SK-N-SH treated with all-trans-retinoic acid at 6 μM for 48 hours (cell line): ENCODE data around the gene SNHG17.

Source experiments
- BACH2 ChIP-seq: fragments of 250-450 bp; sonication (Bioruptor Pico); IDR thresholded peaks from 2 replicates; pipeline ENCODE4 v1.9.0; 2021; ENCODE audit warnings: mild to moderate bottlenecking, borderline replicate concordance
- CREB5 ChIP-seq: fragments of 250-450 bp; sonication (Bioruptor Pico); IDR thresholded peaks from 2 replicates; pipeline ENCODE4 v1.5.1; 2020; ENCODE audit warnings: low read depth, mild to moderate bottlenecking, moderate library complexity
- CSDC2 ChIP-seq: fragments of 250-450 bp; sonication (Bioruptor Pico); IDR thresholded peaks from 2 replicates; pipeline ENCODE4 v1.5.0; 2020; ENCODE audit warnings: mild to moderate bottlenecking, moderate library complexity
- PATZ1 ChIP-seq: fragments of 250-450 bp; sonication (Bioruptor Pico); IDR thresholded peaks from 2 replicates; pipeline ENCODE4 v1.8.0; 2020; ENCODE audit warnings: mild to moderate bottlenecking, moderate library complexity, borderline replicate concordance
- POU6F1 ChIP-seq: fragments of 250-450 bp; sonication (Bioruptor Pico); IDR thresholded peaks from 2 replicates; pipeline ENCODE4 v1.8.0; 2021; ENCODE audit warnings: low read depth, mild to moderate bottlenecking, moderate library complexity, borderline replicate concordance
- RARB ChIP-seq: fragments of 250-450 bp; sonication (Bioruptor Pico); IDR thresholded peaks from 2 replicates; pipeline ENCODE4 v1.8.0; 2021; ENCODE audit warnings: mild to moderate bottlenecking, moderate library complexity
- SNAI2 ChIP-seq: fragments of 250-450 bp; sonication (Bioruptor Pico); IDR thresholded peaks from 2 replicates; pipeline ENCODE4 v1.5.0; 2020; ENCODE audit warnings: mild to moderate bottlenecking, moderate library complexity
- TCF4 ChIP-seq: fragments of 250-450 bp; sonication (Bioruptor Pico); IDR thresholded peaks from 2 replicates; pipeline ENCODE4 v1.8.0; 2021; ENCODE audit warnings: mild to moderate bottlenecking, moderate library complexity, borderline replicate concordance
- TOX ChIP-seq: fragments of 250-450 bp; sonication (Bioruptor Pico); IDR thresholded peaks from 2 replicates; pipeline ENCODE4 v1.8.0; 2021; ENCODE audit warnings: mild to moderate bottlenecking, moderate library complexity, borderline replicate concordance
- ZFP3 ChIP-seq: fragments of 250-450 bp; sonication (Bioruptor Pico); IDR thresholded peaks from 2 replicates; pipeline ENCODE4 v1.5.0; 2020; ENCODE audit warnings: mild to moderate bottlenecking, moderate library complexity
- ZFP30 ChIP-seq: fragments of 450-650 bp; formaldehyde crosslinking; IDR thresholded peaks from 2 replicates; pipeline ENCODE4 v1.5.0; 2022; ENCODE audit warnings: mild to moderate bottlenecking, moderate library complexity

- TF ChIP-seq TCF4 = no peak
- no peak for TF ChIP-seq ZFP30
- TF ChIP-seq RARB (CRISPR knock-in tag) = no peak
- TF ChIP-seq CSDC2 (CRISPR knock-in tag) = no peak
- no peak for TF ChIP-seq TOX (CRISPR knock-in tag)
- no peak for TF ChIP-seq ZFP3
- TF ChIP-seq POU6F1 (CRISPR knock-in tag) = no peak
- no peak for TF ChIP-seq BACH2 (CRISPR knock-in tag)
- no peak for TF ChIP-seq CREB5 (CRISPR knock-in tag)
- TF ChIP-seq PATZ1 (CRISPR knock-in tag) = no peak
- no peak for TF ChIP-seq SNAI2 (CRISPR knock-in tag)
Observed at GRCh38 chr20:38420388-38421085, 14.6 kb downstream of the SNHG17 start.
